Nephron (organoid): ENCODE measurements around the gene IL25.

Experiments used
- H3K27ac Mint-ChIP-seq, 3 experiments: 2 replicates each; pipeline ENCODE4 v1.8.0; 2020; ENCODE audit warnings: mixed read lengths in 3 of 3, mild to moderate bottlenecking in 2 of 3, moderate library complexity in 1 of 3
- H3K27me3 Mint-ChIP-seq: 2 replicates; pipeline ENCODE4 v1.8.0; 2021; ENCODE audit warnings: low read depth, mild to moderate bottlenecking, moderate library complexity, mixed read lengths
- H3K36me3 Mint-ChIP-seq: 2 replicates; pipeline ENCODE4 v1.8.0; 2020; ENCODE audit warnings: low read depth, mixed read lengths
- H3K4me1 Mint-ChIP-seq: 2 replicates; pipeline ENCODE4 v1.8.0; 2020; ENCODE audit warnings: mixed read lengths
- H3K4me3 Mint-ChIP-seq, 3 experiments: 2 replicates each; pipeline ENCODE4 v1.8.0; 2020; ENCODE audit warnings: mild to moderate bottlenecking in 3 of 3, mixed read lengths in 3 of 3, moderate library complexity in 2 of 3
- H3K9me3 Mint-ChIP-seq: 2 replicates; pipeline ENCODE4 v1.8.0; 2020; ENCODE audit warnings: mixed read lengths
- TF ChIP-seq, protein P1 (sequence below), 3 experiments: fragments of 200-600 bp; sonication (generic); IDR thresholded peaks; one replicate each; pipeline ENCODE4 v1.5.0; 2021; ENCODE audit warnings: antibody characterized with exemption in 3 of 3; ENCODE audit not compliant: unreplicated experiment in 3 of 3

The IL25 gene

DNA sequence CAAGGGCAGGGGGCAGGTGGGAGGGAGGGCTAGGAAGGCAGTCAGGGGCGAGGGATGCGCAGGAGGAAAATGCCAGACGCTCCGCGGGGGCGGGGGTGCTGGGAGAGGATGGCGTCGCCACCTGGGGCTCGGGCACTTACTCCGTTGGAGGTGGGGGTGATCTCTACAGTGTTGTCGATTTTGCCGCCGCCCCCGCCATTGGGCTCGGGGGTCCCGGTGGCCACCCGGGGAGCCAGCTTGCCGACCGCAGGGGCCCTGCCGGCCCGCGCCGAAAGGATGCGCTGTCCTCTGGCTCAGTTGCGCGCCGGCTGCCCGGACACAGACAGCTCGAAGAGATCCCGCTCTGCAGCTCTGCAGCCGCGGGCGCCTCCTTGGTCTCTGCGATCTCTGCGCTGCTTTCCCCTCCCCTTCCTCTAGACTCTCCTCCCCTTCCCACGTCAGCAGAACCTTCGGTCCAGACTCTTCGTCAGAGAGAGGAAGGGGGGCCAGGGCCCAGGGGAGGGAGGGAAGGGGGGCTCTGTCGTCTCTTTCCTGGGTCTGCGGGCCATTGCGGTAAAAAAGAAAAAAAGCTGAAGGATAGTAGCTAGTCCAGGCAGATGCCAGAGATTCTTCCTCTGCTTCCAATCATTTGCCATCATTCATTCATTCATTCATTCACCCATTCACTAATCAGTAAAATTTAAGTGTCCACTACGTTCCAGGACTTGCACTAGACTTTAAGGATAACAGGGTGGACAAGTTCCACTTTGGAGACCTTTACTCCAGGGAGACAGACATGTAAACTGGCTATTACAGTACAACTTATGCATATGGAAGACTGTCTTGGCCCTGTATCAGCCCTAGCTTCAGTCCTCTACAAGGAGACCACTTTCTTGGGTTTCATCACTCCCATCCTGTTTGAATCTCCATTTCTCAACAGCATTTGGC lies 19.8 kb upstream of the IL25 start, which contains the start of gene SLC22A17:
SLC22A17 (minus strand) TSS at position 382 of the 927 bp plus-strand sequence.
- TF ChIP-seq, protein P1, sequence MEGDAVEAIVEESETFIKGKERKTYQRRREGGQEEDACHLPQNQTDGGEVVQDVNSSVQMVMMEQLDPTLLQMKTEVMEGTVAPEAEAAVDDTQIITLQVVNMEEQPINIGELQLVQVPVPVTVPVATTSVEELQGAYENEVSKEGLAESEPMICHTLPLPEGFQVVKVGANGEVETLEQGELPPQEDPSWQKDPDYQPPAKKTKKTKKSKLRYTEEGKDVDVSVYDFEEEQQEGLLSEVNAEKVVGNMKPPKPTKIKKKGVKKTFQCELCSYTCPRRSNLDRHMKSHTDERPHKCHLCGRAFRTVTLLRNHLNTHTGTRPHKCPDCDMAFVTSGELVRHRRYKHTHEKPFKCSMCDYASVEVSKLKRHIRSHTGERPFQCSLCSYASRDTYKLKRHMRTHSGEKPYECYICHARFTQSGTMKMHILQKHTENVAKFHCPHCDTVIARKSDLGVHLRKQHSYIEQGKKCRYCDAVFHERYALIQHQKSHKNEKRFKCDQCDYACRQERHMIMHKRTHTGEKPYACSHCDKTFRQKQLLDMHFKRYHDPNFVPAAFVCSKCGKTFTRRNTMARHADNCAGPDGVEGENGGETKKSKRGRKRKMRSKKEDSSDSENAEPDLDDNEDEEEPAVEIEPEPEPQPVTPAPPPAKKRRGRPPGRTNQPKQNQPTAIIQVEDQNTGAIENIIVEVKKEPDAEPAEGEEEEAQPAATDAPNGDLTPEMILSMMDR (IDR thresholded peaks at IDR 0.05; ENCODE audit: unreplicated experiment in 3 of 3): peak in 2 of 3 experiments; percentile 24 to 40
- no peaks in the 10 kb centered on the region for H3K9me3 Mint-ChIP-seq
- H3K36me3 Mint-ChIP-seq: peaks cover 17% of the 10 kb centered on the region
- peak within 1 kb of the TSS in 2 of 3 experiments; percentile 46 to 71 for H3K27ac Mint-ChIP-seq
- peaks cover 8% of the 10 kb centered on the region for H3K27me3 Mint-ChIP-seq
- H3K4me3 Mint-ChIP-seq: peak within 1 kb of the TSS; percentile 79 to 88 (median 87)
- peaks cover 30% of the 10 kb centered on the region for H3K4me1 Mint-ChIP-seq

DNA sequence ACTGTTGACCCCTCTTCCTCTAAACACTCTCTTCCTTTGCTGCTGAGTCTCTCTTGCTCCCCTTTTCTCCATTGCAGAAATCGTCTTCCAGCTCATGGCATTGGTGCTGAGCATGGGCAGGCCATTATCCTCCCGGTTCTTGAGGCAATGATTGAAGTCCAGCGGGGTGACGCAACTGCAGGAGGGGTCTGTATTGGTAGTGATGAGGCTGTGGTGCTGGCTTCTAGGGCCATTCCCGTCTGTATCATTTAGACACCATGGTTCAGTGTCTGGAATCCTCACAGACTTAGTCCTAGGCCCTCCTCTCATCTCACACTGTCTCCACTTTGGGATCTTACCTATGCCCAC lies 19.2 kb upstream of the IL25 start:
- peaks cover 34% of the 10 kb centered on the region for H3K4me1 Mint-ChIP-seq
- H3K36me3 Mint-ChIP-seq: peaks cover 20% of the 10 kb centered on the region
- H3K9me3 Mint-ChIP-seq: no peaks in the 10 kb centered on the region
- peak overlapping the region; percentile 76 to 88 (median 87) for H3K4me3 Mint-ChIP-seq
- H3K27me3 Mint-ChIP-seq: peaks cover 8% of the 10 kb centered on the region
- TF ChIP-seq, protein P1 (IDR thresholded peaks at IDR 0.05; ENCODE audit: unreplicated experiment in 3 of 3): no peak
- peak overlapping the region in 2 of 3 experiments; percentile 46 to 71 for H3K27ac Mint-ChIP-seq

DNA sequence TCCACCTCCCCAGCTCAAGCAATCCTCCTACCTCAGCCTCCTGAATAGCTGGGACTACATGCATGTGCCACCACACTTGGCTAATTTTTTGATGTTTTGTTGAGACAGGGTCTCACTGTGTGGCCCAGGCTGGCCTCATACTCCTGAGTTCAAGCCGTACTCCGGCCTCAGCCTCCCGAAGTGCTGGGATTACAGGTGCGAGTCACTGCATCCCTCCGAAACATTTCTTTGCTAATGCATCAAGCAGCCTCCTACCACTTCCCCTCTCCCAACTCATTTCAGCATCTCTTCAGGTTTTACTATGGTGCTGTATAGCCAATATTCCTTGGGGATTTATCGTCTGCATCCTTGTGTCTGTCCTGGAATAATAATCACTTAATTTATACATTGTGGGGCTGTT lies 17.6 kb upstream of the IL25 start:
- no peaks in the 10 kb centered on the region for H3K9me3 Mint-ChIP-seq
- H3K27me3 Mint-ChIP-seq: peaks cover 8% of the 10 kb centered on the region
- TF ChIP-seq, protein P1 (IDR thresholded peaks at IDR 0.05; ENCODE audit: unreplicated experiment in 3 of 3): no peak
- peak overlapping the region in 1 of 3 experiments; percentile 0 for H3K27ac Mint-ChIP-seq
- H3K4me3 Mint-ChIP-seq: peak overlapping the region; percentile 7 to 87 (median 29)
- H3K36me3 Mint-ChIP-seq: peaks cover 24% of the 10 kb centered on the region
- H3K4me1 Mint-ChIP-seq: peaks cover 37% of the 10 kb centered on the region

- TF ChIP-seq, protein P1 (IDR thresholded peaks at IDR 0.05; ENCODE audit: unreplicated experiment in 3 of 3): no peak
- Mint-ChIP-seq H3K27me3 (peaks cover 2% of the 10 kb centered on the region), H3K4me3 (no peak overlapping the region), H3K27ac (peak overlapping the region in 1 of 3 experiments; percentile 18), H3K9me3 (no peaks in the 10 kb centered on the region), H3K36me3 (peaks cover 28% of the 10 kb centered on the region), H3K4me1 (peaks cover 34% of the 10 kb centered on the region)
These were observed 16.7 kb upstream of the IL25 start for GRCh38 chr14:23355871-23356435.

DNA sequence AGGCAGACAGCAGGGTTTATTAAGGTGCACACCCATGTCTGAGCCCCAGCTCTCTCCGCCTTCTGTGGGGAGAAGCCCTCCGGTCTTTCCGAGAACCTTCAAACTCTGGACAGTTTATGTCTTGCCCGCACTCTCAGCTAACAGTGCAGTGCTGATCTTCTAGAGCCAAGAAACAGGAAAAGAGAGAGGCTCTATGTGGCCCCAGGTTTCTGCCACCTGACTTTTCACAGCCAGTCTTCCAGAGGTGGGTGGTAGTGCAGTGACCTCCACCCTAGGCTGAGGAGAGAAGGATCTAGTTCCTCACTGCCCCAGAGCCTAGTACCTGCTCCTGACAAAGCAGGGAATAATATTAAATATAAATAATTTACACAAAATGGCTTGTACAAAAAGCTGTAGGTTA lies 15.9 kb upstream of the IL25 start:
- TF ChIP-seq, protein P1 (IDR thresholded peaks at IDR 0.05; ENCODE audit: unreplicated experiment in 3 of 3): no peak
- peak overlapping the region in 1 of 3 experiments; percentile 18 for H3K27ac Mint-ChIP-seq
- no peaks in the 10 kb centered on the region for H3K9me3 Mint-ChIP-seq
- H3K4me1 Mint-ChIP-seq: peaks cover 36% of the 10 kb centered on the region
- peaks cover 27% of the 10 kb centered on the region for H3K36me3 Mint-ChIP-seq
- no peaks in the 10 kb centered on the region for H3K27me3 Mint-ChIP-seq
- H3K4me3 Mint-ChIP-seq: no peak overlapping the region
